Liver (tissue), 9 donors: ENCODE measurements around the gene KIF26A. TPM values are rescaled to one million over a fixed set of nuclear protein-coding genes. Genes with fewer than 3 reads are reported as not detected.

Source experiments
- DNase-seq: peaks from one replicate; pipeline ENCODE4 v3.0.0-alpha.2; 2017; ENCODE audit warnings: low spot score
- H3K27ac ChIP-seq, 2 donors: one replicate each; pipeline ENCODE4 v1.7.0; 2013; ENCODE audit warnings: inconsistent platforms in 2 of 2, low read length in 2 of 2, control low read depth in 1 of 2, low read depth in 1 of 2, mild to moderate bottlenecking in 1 of 2
- H3K27me3 ChIP-seq, 4 donors: one replicate each; pipeline versions ENCODE4 v1.6.1 to v1.7.0; 2013; ENCODE audit warnings: low read length in 3 of 4, inconsistent platforms in 1 of 4, mild to moderate bottlenecking in 1 of 4, moderate library complexity in 1 of 4; ENCODE audit not compliant: control insufficient read depth in 4 of 4, insufficient read depth in 4 of 4
- H3K36me3 ChIP-seq, 4 donors: one replicate each; pipeline versions ENCODE4 v1.6.1 to v1.7.0; 2013; ENCODE audit warnings: low read length in 3 of 4, mild to moderate bottlenecking in 3 of 4, low read depth in 1 of 4, moderate library complexity in 1 of 4; ENCODE audit not compliant: control insufficient read depth in 4 of 4, insufficient read depth in 3 of 4
- H3K4me1 ChIP-seq, 4 donors: one replicate each; pipeline versions ENCODE4 v1.6.1 to v1.7.0; 2013; ENCODE audit warnings: low read length in 3 of 4, mild to moderate bottlenecking in 3 of 4, moderate library complexity in 1 of 4; ENCODE audit not compliant: control insufficient read depth in 4 of 4, insufficient read depth in 4 of 4
- H3K4me3 ChIP-seq, 3 donors: one replicate each; pipeline versions ENCODE4 v1.6.1 to v1.7.0; 2013; ENCODE audit warnings: low read length in 3 of 3, control low read depth in 1 of 3, low read depth in 1 of 3, mild to moderate bottlenecking in 1 of 3
- H3K9ac ChIP-seq, 2 donors: one replicate each; pipeline ENCODE4 v1.7.0; 2013; ENCODE audit warnings: low read length in 2 of 2, mild to moderate bottlenecking in 2 of 2, moderate library complexity in 2 of 2, control low read depth in 1 of 2, low read depth in 1 of 2
- H3K9me3 ChIP-seq, 4 donors: one replicate each; pipeline versions ENCODE4 v1.6.1 to v1.7.0; 2013; ENCODE audit warnings: low read length in 3 of 4; ENCODE audit not compliant: control insufficient read depth in 4 of 4
- CTCF ChIP-seq: fragments of 150-350 bp; IDR thresholded peaks from 2 replicates; pipeline ENCODE4 v1.5.1; 2017; ENCODE audit warnings: improper control_type of control experiment, low read depth, low read length; ENCODE audit not compliant: missing input control
- EGR1 ChIP-seq, 2 donors: IDR thresholded peaks; 2 replicates each; pipeline ENCODE4 v1.6.1; 2016 to 2018; ENCODE audit warnings: antibody characterized with exemption in 2 of 2, low read depth in 2 of 2
- FOXA1 ChIP-seq: IDR thresholded peaks from 2 replicates; pipeline ENCODE4 v1.6.1; 2016; ENCODE audit warnings: antibody characterized with exemption
- FOXA2 ChIP-seq: IDR thresholded peaks from 2 replicates; pipeline ENCODE4 v1.6.1; 2016; ENCODE audit warnings: antibody characterized with exemption
- HNF4A ChIP-seq, 2 donors: conservative IDR thresholded peaks; 2 replicates each; pipeline ENCODE4 v1.6.1; 2016; ENCODE audit warnings: antibody characterized with exemption in 2 of 2, mild to moderate bottlenecking in 2 of 2
- HNF4G ChIP-seq: IDR thresholded peaks from 2 replicates; pipeline ENCODE4 v1.6.1; 2016; ENCODE audit warnings: antibody characterized with exemption
- JUND ChIP-seq, 2 donors: IDR thresholded peaks; 2 replicates each; pipeline ENCODE4 v1.6.1; 2016; ENCODE audit warnings: antibody characterized with exemption in 2 of 2
- NR2F2 ChIP-seq: IDR thresholded peaks from 2 replicates; pipeline ENCODE4 v1.6.1; 2016; ENCODE audit warnings: antibody characterized with exemption
- RAD21 ChIP-seq, 2 donors: IDR thresholded peaks; 2 replicates each; pipeline ENCODE4 v1.6.1; 2016; ENCODE audit warnings: antibody characterized with exemption in 2 of 2, mild to moderate bottlenecking in 2 of 2
- RXRA ChIP-seq, 2 donors: IDR thresholded peaks; 2 replicates each; pipeline ENCODE4 v1.6.1; 2017 to 2018; ENCODE audit warnings: antibody characterized with exemption in 2 of 2, mild to moderate bottlenecking in 1 of 2
- SP1 ChIP-seq: IDR thresholded peaks from 2 replicates; pipeline ENCODE4 v1.6.1; 2018; ENCODE audit warnings: antibody characterized with exemption, mild to moderate bottlenecking
- TAF1 ChIP-seq: conservative IDR thresholded peaks from 2 replicates; pipeline ENCODE4 v1.6.1; 2016; ENCODE audit warnings: antibody characterized with exemption, mild to moderate bottlenecking
- YY1 ChIP-seq: IDR thresholded peaks from 2 replicates; pipeline ENCODE4 v1.6.1; 2016; ENCODE audit warnings: antibody characterized with exemption, mild to moderate bottlenecking
- WGBS: extraction: QIAGEN DNeasy Blood & Tissue Kit; methylation state at CpG from one replicate; pipeline ENCODE4 v1.1.7; 2013; 5-methylcytosine and 5-hydroxymethylcytosine counted together
- polyA plus RNA-seq, 2 donors: library from polyadenylated mRNA; stranded (reverse) in 1 of 2; unstranded in 1 of 2; fragments of 200-250 nt in 1 of 2; fragments of >200 nt in 1 of 2; fragmentation: Nextera tagmentation in 1 of 2; extraction: Ambion mirVana in 1 of 2; gene quantifications; one replicate each; pipeline versions ENCODE4 v1.2.1 to v1.2.3, GENCODE V29; 2013 to 2015
- total RNA-seq, 2 donors: library from RNA; depleted of rRNA; stranded (reverse); fragments of >200 nt; gene quantifications; one replicate each; pipeline ENCODE4 v1.2.3, GENCODE V29; 2014
- TF ChIP-seq, protein P1 (sequence below): IDR thresholded peaks from 2 replicates; pipeline ENCODE4 v1.6.1; 2016; ENCODE audit warnings: antibody characterized with exemption
- TF ChIP-seq, protein P2 (sequence below): IDR thresholded peaks from 2 replicates; pipeline ENCODE4 v1.6.1; 2016; ENCODE audit warnings: antibody characterized with exemption, mild to moderate bottlenecking
- TF ChIP-seq, protein P3 (sequence below): IDR thresholded peaks from 2 replicates; pipeline ENCODE4 v1.6.1; 2016; ENCODE audit warnings: antibody characterized with exemption
- donor health status: healthy.
- donor health status: healthy.
- donor health status: healthy.
- donor health status: healthy.
- donor health status: healthy.

Gene KIF26A
- total and polyA plus RNA-seq, 4 donors = 0.07 to 10.2 (median 1.3) TPM

DNA sequence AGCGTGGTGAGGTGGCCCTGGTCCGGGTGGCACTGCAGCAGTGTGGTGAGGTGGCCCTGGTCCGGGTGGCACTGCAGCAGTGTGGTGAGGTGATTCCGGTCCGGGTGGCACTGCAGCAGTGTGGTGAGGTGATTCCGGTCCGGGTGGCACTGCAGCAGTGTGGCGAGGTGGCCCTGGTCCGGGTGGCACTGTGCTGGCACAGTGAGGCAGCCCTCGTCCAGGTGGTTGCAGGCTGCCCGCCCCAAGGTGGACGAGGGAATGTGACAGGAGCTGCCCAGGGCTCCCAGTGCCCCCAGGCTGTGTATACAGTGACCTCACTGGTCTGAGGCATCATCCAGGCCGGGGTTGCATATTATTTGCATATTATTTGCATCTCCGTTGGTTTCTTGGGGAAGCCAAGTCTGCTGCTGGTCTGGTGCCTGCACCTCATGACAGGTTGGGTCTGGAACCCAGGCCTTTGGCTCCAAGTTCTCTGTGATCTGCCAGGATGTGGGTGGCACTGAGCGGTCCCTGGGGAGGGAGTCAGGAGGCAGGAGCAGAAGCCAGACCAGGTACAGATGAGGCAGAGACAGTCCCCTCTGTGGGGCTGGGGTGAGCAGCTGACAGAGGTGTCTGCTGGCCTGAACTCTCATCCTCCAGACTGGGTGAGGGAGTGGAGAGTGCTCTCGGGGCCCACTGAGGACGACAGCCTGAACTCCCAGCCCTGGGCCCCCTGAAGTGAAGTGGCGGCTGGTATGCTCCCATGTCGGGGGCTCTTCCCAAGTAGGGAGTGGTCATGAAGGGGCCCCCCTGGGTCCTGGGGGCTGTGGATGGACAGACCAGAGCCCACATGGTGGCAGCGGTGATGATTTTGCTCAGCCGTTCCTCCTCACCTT lies 79.3 kb downstream of the KIF26A start:
- DNase-seq = no peak
- Histone ChIP-seq H3K4me3 (no peak overlapping the region), H3K4me1 (no peaks in the 10 kb centered on the region), H3K9me3 (no peaks in the 10 kb centered on the region), H3K9ac (no peak overlapping the region), H3K27ac (no peak overlapping the region), H3K36me3 (no peaks in the 10 kb centered on the region), H3K27me3 (no peaks in the 10 kb centered on the region)
- WGBS = 89% methylated on average over 21 of the region's 21 CpGs
- TF ChIP-seq NR2F2 (no peak), TAF1 (no peak), EGR1 (IDR thresholded peaks at IDR 0.05; ENCODE audit: low read depth in 2 of 2) (no peak), JUND (IDR thresholded peaks at IDR 0.05) (no peak), HNF4A (conservative IDR thresholded peaks at IDR 0.05) (no peak), HNF4G (no peak), SP1 (no peak), CTCF (no peak), RAD21 (IDR thresholded peaks at IDR 0.05) (no peak), FOXA1 (no peak)
- TF ChIP-seq, protein P1, sequence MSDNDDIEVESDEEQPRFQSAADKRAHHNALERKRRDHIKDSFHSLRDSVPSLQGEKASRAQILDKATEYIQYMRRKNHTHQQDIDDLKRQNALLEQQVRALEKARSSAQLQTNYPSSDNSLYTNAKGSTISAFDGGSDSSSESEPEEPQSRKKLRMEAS = no peak
- TF ChIP-seq, protein P2, sequence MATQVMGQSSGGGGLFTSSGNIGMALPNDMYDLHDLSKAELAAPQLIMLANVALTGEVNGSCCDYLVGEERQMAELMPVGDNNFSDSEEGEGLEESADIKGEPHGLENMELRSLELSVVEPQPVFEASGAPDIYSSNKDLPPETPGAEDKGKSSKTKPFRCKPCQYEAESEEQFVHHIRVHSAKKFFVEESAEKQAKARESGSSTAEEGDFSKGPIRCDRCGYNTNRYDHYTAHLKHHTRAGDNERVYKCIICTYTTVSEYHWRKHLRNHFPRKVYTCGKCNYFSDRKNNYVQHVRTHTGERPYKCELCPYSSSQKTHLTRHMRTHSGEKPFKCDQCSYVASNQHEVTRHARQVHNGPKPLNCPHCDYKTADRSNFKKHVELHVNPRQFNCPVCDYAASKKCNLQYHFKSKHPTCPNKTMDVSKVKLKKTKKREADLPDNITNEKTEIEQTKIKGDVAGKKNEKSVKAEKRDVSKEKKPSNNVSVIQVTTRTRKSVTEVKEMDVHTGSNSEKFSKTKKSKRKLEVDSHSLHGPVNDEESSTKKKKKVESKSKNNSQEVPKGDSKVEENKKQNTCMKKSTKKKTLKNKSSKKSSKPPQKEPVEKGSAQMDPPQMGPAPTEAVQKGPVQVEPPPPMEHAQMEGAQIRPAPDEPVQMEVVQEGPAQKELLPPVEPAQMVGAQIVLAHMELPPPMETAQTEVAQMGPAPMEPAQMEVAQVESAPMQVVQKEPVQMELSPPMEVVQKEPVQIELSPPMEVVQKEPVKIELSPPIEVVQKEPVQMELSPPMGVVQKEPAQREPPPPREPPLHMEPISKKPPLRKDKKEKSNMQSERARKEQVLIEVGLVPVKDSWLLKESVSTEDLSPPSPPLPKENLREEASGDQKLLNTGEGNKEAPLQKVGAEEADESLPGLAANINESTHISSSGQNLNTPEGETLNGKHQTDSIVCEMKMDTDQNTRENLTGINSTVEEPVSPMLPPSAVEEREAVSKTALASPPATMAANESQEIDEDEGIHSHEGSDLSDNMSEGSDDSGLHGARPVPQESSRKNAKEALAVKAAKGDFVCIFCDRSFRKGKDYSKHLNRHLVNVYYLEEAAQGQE = no peak
- TF ChIP-seq, protein P3, sequence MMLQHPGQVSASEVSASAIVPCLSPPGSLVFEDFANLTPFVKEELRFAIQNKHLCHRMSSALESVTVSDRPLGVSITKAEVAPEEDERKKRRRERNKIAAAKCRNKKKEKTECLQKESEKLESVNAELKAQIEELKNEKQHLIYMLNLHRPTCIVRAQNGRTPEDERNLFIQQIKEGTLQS = no peak

DNA sequence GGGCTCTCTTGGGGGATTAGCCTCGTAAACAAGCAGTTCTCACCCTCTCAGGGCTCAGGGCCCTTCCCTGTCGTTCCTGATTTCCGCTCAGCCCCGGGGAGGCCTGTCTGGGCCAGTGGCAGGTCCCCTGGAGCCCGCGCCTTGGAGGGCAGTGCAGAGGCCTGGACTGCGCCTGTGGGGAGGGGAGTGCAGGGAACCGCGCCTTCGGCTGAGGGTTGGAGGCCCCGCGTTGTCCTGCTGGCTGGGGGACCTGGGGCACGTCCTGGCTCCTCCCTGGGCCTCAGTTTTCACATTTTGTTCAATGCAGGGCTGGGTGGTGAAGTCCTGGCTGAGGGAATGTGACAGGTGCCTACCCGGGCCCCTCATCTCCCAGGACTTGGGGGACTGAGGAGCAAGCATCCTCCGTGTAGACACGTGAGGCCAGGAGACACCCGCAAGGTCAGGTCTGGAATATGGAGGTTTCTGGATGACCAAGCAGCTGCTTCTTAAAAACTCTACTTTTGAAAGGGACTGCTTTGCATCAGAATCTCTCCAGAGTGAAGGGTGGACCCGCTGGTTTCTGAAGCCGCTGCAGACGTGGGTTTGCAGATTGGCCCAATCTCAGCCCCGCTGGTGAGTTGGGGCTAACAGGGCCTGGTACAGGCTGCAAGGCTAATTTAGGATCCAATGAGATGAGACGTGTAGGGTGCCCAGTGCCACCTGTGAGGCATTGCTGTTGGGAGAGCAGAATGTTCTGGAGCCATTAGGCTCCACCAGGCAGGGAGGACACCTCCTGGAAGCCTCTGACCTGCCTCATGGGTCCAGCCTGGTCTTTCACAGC lies 80.2 kb downstream of the KIF26A start:
- no peak overlapping the region for H3K9ac ChIP-seq
- no peaks in the 10 kb centered on the region for H3K36me3 ChIP-seq
- H3K4me1 ChIP-seq = no peaks in the 10 kb centered on the region
- no peaks in the 10 kb centered on the region for H3K27me3 ChIP-seq
- TF ChIP-seq FOXA2 (no peak), NR2F2 (no peak), CTCF (no peak), HNF4A (conservative IDR thresholded peaks at IDR 0.05) (no peak), JUND (IDR thresholded peaks at IDR 0.05) (no peak), RXRA (IDR thresholded peaks at IDR 0.05) (no peak), EGR1 (IDR thresholded peaks at IDR 0.05; ENCODE audit: low read depth in 2 of 2) (no peak), YY1 (no peak)
- TF ChIP-seq, protein P1 = no peak
- TF ChIP-seq, protein P3 = no peak
- DNase-seq = no peak
- H3K9me3 ChIP-seq = no peaks in the 10 kb centered on the region
- 82% methylated on average over 22 of the region's 22 CpGs for WGBS
- no peak overlapping the region for H3K4me3 ChIP-seq
- no peak overlapping the region for H3K27ac ChIP-seq
